Right renal cortex interstitium (tissue), 3 donors: Measurements from ENCODE around the gene MRPL11. TPM values are rescaled to one million over a fixed set of nuclear protein-coding genes. Genes with fewer than 3 reads are reported as not detected.

Experiments used
- DNase-seq, 3 donors: peaks; one replicate each; pipeline ENCODE4 v3.0.0-alpha.2; 2013; ENCODE audit warnings: low read depth in 3 of 3, low spot score in 2 of 3
- polyA plus RNA-seq, 3 donors: library from polyadenylated mRNA; unstranded; fragments of 120-200 nt; gene quantifications; one replicate each; pipeline ENCODE4 v1.2.1, GENCODE V29; 2013; ENCODE audit not compliant: insufficient read length in 3 of 3

Gene MRPL11
- polyA plus RNA-seq, 3 donors: 69.6 to 74.7 (median 72.5) TPM

DNA sequence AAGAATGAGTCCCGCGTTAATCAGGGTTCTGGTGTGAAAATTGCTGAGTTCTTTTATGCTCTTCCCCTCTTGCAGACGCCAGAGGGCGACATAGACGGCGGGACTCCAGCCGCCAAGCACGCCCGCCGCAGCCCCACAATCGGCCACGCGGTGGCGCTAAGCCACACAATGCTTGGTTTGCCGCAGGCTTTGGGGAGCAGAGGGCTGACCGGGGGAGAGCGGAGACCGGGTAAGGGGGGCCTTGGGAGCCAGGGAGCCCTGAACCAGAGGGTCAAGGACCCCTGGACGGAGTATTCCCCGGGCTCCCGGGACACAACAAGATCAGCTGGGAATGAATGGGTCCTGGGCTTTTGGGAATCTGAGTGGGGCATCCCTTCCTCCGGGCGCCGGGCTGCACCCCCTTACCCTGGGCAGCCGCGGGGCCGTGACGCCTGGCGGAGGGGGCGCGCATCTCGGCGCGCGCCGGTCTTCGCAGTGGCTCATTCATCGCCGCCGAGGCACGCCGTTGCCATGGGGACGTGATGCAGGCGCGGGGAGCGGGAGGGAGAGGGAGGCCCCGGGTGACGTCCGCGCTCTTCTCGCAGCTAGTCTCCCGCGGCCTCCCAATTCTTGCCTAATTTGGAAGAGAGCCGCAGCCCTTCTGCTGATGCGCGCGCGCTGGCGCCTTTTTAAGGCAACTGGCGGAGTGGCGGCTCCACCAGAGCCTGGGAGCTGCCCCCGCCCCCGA lies 30.0 kb downstream of the MRPL11 start:
- peak; percentile 69 to 78 (median 76) for DNase-seq

DNA sequence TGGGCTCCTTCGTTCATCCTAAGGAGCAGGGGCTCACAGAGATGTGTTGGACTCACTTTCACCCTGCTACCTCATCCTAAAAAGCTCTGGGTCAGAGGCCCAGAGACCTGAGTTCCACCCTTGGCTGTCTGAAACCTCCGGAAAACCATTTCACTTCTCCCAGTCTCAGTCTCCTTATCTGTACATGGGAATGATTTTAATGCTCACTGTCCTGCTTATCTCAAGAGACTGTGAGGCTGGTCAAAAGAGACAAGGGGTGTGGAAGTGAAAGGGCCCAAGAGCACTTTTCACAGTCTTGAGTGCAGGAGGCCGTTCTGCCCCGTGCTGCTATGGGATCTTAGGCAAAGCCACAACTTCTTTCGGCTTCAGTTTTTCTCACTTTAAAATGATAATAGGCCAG lies 31.0 kb downstream of the MRPL11 start:
- no peak for DNase-seq

DNA sequence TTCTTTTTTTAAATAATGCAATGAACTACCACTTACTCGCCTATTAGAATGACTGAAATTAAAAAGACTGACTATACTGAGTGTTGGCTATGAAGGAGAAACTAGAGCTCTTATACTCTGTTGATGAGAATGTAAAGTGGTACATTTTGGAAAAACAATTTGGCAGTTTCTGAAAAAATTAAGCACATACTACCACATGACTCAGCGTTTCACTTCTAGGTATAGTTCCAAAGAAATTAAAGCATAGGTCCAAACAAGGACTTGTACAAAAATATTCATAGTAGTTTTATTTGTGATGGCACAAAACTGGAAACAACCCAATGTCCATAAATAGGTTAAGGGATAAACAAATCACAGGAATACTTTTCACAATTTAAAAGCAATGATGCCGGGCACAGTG lies 44.7 kb downstream of the MRPL11 start:
- DNase-seq: no peak

DNA sequence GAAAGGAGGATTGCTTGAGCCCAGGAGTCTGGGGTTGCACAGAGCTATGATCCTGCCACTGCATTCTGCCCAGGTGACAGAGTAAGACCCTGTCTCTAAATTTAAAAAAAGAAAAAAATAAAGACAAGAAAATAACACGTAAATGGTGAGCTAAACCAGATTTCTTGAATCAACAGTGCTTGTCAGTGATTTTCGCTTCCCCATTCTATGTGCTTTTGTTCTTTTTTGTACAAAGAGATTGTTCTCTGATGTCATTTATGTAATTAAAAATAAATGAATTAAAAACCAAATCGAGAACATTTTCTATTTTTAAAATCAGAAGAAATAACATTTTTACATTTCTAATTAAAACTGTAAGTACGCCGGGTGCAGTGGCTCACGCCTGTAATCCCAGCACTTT lies 47.3 kb downstream of the MRPL11 start:
- no peak for DNase-seq

DNA sequence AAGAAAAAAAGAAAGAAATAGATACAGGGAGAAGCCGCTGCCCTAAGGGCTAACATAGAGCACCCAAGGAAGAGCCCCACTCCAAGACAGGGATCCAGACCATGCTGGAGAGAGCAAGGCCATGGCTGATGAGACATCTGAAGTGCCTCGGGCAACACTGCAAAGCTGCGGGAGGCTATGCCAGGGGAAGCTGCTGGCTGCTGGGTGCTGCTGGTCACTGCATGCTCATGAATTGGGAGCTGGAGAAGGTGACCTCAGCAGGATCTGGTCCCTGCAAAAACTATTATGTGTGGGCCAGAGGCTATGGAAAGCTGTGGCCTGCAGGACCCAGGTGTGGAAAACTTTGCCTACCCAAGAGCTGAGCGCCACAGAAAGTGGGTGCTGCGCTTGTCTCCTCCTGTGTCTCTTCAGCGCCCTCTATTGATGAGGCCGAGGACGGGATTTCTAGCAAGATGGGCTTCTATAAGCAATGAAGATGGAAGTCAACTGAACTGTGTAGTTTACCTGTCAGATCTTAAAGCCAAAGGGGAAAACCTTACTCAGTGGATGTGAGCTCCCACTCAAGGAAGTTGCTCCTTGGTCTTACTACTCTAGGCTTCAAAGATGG lies 49.8 kb downstream of the MRPL11 start:
- peak in 1 of 3 donors; percentile 31 for DNase-seq

DNA sequence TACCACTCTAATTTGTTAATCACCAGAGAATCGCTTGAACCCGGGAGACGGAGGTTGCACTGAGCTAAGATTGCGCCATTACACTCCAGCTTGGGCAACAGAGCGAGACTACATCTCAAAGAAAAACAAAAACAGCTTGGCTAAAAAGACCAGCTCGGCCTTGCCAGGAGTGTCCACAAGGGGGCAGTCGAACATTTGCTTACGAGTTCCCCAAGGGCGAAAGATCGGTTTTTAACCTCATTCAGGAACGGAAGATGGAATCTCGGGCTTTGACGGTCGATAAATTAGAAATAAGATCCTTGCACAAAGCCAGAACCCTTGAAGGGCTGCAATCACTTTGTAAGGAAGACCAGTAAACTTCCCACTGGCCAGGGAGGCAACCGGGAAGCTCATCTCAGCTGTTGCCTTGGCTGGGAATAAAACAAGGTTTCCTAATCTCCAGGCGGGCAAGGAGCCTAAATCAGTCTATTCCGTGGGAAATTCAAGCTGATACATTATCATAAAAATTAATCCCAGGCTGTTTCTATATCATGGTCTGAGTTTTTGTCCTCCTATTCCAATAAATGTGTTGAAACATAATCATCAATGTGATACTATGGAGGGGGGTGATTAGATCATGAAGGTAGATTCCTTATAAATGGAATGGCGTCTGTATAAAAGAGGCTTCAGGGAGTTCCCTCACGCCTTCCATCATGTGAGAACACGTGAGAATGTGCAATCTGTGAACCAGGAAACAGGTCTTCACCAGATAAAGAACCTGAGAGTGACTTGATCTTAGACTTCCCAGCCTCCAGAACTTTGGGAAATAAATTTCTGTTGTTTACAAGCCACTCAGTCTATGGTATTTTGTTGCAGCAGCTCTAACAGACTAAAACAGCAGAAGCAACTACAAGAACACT lies 52.2 kb downstream of the MRPL11 start:
- DNase-seq: peak; percentile 77 to 88 (median 82)

Other genes with a start within 250 kb of the MRPL11 start
- gene KLC2, start 181.1 kb downstream of the MRPL11 start, polyA plus RNA-seq: 10 to 100 TPM; 17.0 to 19.8 (median 18.2) TPM
- gene RAB1B, start 170.2 kb downstream of the MRPL11 start, polyA plus RNA-seq: 100 to 1,000 TPM; 116 to 135 (median 123) TPM
- 1 to 10 TPM; 2.6 to 3.3 (median 2.8) TPM for gene CNIH2, start 160.7 kb downstream of the MRPL11 start, polyA plus RNA-seq
- gene YIF1A, start 149.7 kb downstream of the MRPL11 start, polyA plus RNA-seq: 10 to 100 TPM; 44.4 to 49.6 (median 45.8) TPM
- gene TMEM151A, start 147.0 kb downstream of the MRPL11 start, polyA plus RNA-seq: not detected
- 10 to 100 TPM; 54.0 to 61.4 (median 56.2) TPM for gene CD248, start 121.8 kb downstream of the MRPL11 start, polyA plus RNA-seq
- 1 to 10 TPM; 1.4 to 2.3 (median 1.6) TPM for gene RIN1, start 102.4 kb downstream of the MRPL11 start, polyA plus RNA-seq
- 10 to 100 TPM; 30.7 to 32.0 (median 31.3) TPM for gene BRMS1, start 93.7 kb downstream of the MRPL11 start, polyA plus RNA-seq
- 10 to 100 TPM; 50.0 to 55.0 (median 50.6) TPM for gene B4GAT1, start 91.2 kb downstream of the MRPL11 start, polyA plus RNA-seq
- 10 to 100 TPM; 17.5 to 18.2 (median 17.9) TPM for gene SLC29A2, start 67.1 kb downstream of the MRPL11 start, polyA plus RNA-seq
- gene NPAS4, start 17.8 kb downstream of the MRPL11 start, polyA plus RNA-seq: under 1 TPM; 0.06 to 0.11 (median 0.11) TPM
- 1 to 10 TPM; 4.1 to 4.7 (median 4.6) TPM for gene PELI3, start 28.1 kb upstream of the MRPL11 start, polyA plus RNA-seq
- gene DPP3, start 41.6 kb upstream of the MRPL11 start, polyA plus RNA-seq: 10 to 100 TPM; 20.5 to 22.5 (median 20.6) TPM
- 10 to 100 TPM; 59.1 to 67.6 (median 67.0) TPM for gene BBS1, start 71.8 kb upstream of the MRPL11 start, polyA plus RNA-seq
- 1 to 10 TPM; 6.5 to 7.3 (median 6.6) TPM for gene ZDHHC24, start 107.2 kb upstream of the MRPL11 start, polyA plus RNA-seq
- under 1 TPM; 0.40 to 0.67 (median 0.53) TPM for gene ACTN3, start 108.1 kb upstream of the MRPL11 start, polyA plus RNA-seq
- gene CTSF, start 129.8 kb upstream of the MRPL11 start, polyA plus RNA-seq: 100 to 1,000 TPM in 2 of 3 donors, 10 to 100 TPM in 1; 95.5 to 107 (median 105) TPM
- under 1 TPM; 0.28 to 0.36 (median 0.28) TPM for gene CCDC87, start 154.2 kb upstream of the MRPL11 start, polyA plus RNA-seq
- 10 to 100 TPM; 37.6 to 41.9 (median 39.5) TPM for gene CCS, start 154.3 kb upstream of the MRPL11 start, polyA plus RNA-seq
- 10 to 100 TPM; 53.8 to 60.4 (median 54.6) TPM for gene RBM14, start 177.8 kb upstream of the MRPL11 start, polyA plus RNA-seq
- 100 to 1,000 TPM; 268 to 292 (median 286) TPM for gene RBM4, start 199.9 kb upstream of the MRPL11 start, polyA plus RNA-seq
- 10 to 100 TPM; 66.8 to 68.8 (median 66.8) TPM for gene RBM4B, start 239.0 kb upstream of the MRPL11 start, polyA plus RNA-seq